Choroid plexus epithelial cell (primary cell): Measurements from ENCODE around the gene MPI.

Experiments used
- DNase-seq: peaks from one replicate; pipeline ENCODE4 v3.0.0-alpha.2; 2010; ENCODE audit warnings: low read depth
- H3K4me3 ChIP-seq: 2 replicates; pipeline ENCODE4 v1.5.1; 2011; ENCODE audit warnings: low read depth, mild to moderate bottlenecking, control low read depth, low read length, moderate library complexity
- TF ChIP-seq, protein P1 (sequence below): conservative IDR thresholded peaks from 2 replicates; pipeline ENCODE4 v1.5.1; 2011; ENCODE audit warnings: low read depth, mild to moderate bottlenecking, control low read depth, inconsistent platforms, low read length, moderate library complexity

The MPI gene

DNA sequence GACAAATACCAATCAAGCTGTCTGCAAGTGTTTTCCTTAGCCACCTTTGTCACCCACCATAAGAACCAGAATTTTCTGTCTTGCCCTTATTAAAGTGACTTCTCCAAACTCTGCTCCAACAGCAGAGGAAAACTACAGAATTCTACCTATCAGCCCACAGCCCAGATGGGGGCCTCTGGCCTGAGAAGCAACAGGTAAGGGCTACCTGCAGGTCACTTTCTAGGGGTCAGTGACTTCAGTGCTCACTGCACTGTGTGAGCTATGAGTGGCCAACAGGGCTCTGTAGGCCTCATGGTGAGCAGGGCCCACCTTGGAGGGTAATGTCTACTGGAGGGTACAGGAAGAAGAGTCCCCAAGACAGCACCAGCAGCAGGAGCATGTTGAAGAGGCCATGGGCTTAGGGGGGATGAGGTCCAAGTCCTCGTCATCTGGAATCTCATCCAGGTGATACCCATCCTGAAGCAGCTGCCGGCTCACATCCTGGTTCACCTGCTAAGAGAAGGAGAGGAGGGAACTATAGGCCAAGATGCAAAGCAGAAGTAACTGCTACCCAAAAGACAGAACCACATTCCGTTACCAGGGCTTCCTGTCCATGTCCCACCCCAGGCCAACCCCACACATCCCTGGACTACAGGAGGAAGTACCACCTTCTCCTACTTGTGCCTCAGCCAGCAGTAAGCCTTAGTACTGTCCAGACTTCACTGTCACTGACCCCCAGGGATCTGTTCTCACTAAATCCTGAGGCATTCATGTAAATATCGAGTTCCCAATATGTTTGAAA, 12.6 kb downstream of the MPI start:
- TF ChIP-seq, protein P1, sequence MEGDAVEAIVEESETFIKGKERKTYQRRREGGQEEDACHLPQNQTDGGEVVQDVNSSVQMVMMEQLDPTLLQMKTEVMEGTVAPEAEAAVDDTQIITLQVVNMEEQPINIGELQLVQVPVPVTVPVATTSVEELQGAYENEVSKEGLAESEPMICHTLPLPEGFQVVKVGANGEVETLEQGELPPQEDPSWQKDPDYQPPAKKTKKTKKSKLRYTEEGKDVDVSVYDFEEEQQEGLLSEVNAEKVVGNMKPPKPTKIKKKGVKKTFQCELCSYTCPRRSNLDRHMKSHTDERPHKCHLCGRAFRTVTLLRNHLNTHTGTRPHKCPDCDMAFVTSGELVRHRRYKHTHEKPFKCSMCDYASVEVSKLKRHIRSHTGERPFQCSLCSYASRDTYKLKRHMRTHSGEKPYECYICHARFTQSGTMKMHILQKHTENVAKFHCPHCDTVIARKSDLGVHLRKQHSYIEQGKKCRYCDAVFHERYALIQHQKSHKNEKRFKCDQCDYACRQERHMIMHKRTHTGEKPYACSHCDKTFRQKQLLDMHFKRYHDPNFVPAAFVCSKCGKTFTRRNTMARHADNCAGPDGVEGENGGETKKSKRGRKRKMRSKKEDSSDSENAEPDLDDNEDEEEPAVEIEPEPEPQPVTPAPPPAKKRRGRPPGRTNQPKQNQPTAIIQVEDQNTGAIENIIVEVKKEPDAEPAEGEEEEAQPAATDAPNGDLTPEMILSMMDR = no peak
- no peak overlapping the region for H3K4me3 ChIP-seq
- no peak for DNase-seq

DNA sequence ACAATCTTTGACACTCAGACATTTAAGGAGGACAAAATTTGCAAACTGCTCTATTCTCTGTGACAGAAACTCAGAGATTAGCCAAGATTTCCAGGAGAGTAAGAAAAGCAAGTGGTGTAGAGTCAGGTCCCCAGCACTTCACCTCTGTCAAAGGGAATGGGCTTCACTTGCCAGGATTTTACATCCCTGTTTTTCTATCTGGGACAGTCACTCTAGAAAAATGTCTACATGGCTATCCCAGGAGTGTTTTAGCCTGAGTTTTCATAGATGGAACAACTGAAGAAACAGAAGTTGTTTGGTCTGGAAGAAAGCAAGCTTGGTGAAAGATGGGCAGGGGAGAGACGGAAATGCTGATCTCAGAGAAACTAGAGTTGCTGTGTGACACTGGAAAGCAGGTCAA, 13.8 kb downstream of the MPI start:
- H3K4me3 ChIP-seq = no peak overlapping the region
- TF ChIP-seq, protein P1 = no peak
- no peak for DNase-seq

DNA sequence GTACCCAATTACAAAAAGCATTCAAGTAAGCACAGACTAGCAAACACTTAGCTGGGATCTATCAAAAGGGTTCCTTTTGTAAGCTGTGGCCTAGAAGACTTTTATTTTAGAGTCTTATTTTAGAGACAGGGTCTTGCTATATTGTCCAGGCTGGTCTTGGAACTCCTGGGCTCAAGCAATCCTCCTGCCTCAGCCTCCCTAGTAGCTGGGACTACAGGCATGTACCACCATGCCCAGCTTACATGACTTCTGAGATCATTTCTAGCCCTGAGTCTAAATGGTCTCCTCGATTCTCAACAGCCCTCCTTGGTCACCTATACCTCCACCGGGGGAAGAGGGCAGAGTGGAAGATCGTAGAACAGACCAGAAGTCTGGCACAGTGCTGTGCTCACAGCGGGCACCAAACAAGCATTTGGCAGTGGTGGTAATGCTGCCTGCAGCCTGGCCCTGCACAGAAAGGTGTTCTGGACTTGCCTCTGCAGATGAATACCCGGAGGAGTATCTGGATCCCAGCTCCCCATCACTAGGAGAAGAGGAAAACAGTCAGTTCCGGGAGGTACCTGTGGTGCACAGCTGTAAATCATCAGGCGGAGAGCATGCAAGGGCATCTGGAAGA, 14.5 kb downstream of the MPI start:
- TF ChIP-seq, protein P1 = no peak
- no peak overlapping the region for H3K4me3 ChIP-seq
- DNase-seq = no peak

DNA sequence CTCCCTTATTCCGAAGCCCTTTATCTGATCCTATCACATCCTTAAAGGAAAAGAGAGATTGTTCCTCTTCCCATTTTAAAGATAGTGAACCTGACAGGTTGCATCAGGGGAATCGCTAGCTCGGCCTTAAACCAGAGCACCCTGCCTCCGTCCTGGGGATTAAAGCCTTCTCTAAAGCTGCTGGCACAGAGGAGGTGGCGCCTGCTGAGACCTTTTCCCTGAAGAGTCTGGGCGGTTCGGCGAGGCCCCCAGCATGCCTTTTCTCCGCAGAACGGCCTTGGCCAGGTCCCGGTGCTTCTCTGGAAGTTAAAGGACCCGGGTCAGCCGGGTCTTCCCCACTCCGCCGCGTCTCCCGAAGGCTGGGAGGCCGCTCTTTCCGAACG, 16.2 kb downstream of the MPI start:
- TF ChIP-seq, protein P1 = no peak
- peak overlapping the region; percentile 84 for H3K4me3 ChIP-seq
- peak; percentile 40 for DNase-seq

DNA sequence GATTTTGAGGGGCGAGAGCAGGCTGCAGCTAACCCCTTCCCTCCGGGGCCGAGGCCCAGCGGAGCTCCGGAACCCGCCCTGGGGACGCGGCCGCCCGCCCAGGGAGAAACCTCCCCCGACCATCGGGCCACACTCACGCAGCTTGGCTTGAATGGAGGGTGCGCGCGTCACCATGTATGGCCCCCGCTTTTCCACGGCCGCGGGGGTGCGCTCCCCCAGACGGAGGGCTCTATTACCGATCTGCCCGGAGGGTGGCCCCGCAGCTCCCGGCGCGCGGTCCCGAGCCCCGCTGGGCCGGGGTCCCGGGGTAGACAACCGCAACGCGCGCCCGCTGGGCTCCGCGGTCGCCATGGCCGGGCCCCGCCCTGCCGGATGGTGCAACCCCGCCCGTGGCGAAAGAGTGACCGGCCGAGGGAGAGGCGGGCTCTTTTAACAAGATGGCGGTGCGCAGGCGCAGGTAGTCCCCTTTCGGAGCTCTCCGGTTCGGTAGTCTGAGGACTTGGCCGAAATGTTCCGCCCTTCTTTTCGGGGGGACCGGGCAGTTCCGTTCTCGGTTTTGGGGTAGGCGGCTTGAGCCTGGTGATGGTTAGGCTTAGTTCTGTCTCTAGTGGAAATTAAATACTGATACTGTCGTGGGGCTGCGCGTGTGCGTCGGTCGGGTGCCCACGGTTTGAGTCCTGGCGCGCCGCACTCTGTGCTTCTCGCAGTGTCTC, 16.8 kb downstream of the MPI start, which contains the start of gene FAM219B:
Gene FAM219B, minus strand, starts transcription at position 402 of the 713 bp plus-strand sequence. Its CDS starts 51 bp downstream, at position 351.
- peak; percentile 90 for DNase-seq
- TF ChIP-seq, protein P1 = no peak
- peak within 1 kb of the TSS; percentile 84 for H3K4me3 ChIP-seq

DNA sequence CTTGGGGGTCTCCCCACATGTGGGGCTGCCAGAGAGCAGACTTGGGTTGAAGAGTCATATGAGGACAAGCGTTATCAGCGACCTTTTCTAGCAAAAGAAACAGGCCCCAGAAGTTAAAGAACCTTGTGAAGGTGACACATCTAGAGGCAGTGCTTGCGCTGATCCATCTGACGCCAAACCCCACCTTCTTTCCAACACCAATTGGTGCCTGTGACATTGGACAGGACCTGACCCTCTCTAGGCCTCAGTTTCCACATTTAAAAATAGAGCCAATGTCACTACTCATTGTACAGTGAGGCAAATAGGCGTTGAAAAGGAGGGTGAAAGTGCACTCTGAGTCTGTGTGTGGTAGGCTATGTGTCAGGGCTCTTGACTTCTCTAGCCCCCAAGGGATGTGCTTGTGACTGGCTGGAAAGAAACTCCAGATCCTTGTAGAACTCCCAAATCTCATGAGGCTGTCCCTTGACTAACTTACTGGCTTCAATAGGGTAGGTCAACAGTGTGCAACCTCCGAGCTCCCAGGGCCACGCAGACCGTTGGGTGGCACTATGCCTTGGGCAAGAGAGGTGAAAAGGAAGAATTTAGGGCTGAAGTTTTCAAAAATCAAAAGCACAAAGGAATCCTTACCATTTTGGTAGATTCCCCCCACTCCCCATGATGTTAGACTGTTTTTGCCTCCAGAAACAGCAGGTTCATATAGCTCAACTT, 17.5 kb downstream of the MPI start:
- H3K4me3 ChIP-seq = peak overlapping the region; percentile 84
- TF ChIP-seq, protein P1 = no peak
- DNase-seq = peak; percentile 12
